Activated CD4-positive, alpha-beta T cell treated with anti-CD3 and anti-CD28 coated beads for 4 hours (primary cell): ENCODE results near the gene KIR3DL1.
"Not testable (repeated sequence)": the region's sequence is repeated elsewhere in the genome, so short reads cannot be mapped to it uniquely, and the experiment has no call there.

Experiments
- DNase-seq, 2 donors: peaks; one replicate each; pipeline ENCODE4 v3.0.0-alpha.2; 2020

The KIR3DL1 gene

DNA sequence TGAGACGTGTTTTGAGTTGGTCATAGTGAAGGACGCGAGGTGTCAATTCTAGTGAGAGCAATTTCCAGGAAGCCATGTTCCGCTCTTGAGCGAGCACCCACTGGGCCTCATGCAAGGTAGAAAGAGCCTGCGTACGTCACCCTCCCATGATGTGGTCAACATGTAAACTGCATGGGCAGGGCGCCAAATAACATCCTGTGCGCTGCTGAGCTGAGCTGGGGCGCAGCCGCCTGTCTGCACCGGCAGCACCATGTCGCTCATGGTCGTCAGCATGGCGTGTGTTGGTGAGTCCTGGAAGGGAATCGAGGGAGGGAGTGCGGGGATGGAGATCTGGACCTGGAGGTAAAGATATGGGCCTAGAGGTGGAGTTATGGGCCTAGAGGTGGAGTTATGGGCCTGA lies at the start of gene KIR3DL1:
TSS of gene KIR3DL1 (plus strand) at position 218 of the 400 bp plus-strand sequence.
- DNase-seq, result not testable (repeated sequence)

DNA sequence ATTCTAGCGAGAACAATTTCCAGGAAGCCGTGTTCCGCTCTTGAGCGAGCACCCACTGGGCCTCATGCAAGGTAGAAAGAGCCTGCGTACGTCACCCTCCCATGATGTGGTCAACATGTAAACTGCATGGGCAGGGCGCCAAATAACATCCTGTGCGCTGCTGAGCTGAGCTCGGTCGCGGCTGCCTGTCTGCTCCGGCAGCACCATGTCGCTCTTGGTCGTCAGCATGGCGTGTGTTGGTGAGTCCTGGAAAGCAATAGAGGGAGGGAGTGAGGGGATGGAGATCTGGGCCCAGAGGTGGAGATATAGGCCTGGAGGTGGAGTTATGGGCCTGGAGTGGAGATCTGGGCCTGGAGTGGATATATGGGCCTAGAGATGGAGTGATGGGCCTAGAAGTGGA lies 46.6 kb upstream of the KIR3DL1 start, which contains the start of gene KIR2DL1:
TSS of gene KIR2DL1 (plus strand) at position 148 of the 400 bp plus-strand sequence. CDS start at position 206, 58 bp downstream.
- DNase-seq, result not testable (repeated sequence)

DNA sequence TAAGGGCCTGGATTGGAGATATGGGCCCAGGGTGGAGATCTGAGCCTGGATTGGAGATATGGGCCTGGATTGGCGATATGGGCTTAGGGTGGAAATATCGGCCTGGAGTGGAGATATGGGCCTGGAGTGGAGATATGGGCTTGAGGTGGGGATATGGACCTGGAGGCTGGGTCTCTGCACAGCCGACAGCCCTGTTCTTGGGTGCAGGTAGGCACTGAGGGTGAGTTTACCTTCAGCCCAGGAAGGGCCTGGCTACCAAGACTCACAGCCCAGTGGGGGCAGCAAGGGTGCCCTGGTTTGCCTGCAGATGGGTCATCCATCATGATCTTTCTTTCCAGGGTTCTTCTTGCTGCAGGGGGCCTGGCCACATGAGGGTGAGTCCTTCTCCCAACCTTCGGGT lies 45.8 kb upstream of the KIR3DL1 start:
- DNase-seq, result not testable (repeated sequence)

DNA sequence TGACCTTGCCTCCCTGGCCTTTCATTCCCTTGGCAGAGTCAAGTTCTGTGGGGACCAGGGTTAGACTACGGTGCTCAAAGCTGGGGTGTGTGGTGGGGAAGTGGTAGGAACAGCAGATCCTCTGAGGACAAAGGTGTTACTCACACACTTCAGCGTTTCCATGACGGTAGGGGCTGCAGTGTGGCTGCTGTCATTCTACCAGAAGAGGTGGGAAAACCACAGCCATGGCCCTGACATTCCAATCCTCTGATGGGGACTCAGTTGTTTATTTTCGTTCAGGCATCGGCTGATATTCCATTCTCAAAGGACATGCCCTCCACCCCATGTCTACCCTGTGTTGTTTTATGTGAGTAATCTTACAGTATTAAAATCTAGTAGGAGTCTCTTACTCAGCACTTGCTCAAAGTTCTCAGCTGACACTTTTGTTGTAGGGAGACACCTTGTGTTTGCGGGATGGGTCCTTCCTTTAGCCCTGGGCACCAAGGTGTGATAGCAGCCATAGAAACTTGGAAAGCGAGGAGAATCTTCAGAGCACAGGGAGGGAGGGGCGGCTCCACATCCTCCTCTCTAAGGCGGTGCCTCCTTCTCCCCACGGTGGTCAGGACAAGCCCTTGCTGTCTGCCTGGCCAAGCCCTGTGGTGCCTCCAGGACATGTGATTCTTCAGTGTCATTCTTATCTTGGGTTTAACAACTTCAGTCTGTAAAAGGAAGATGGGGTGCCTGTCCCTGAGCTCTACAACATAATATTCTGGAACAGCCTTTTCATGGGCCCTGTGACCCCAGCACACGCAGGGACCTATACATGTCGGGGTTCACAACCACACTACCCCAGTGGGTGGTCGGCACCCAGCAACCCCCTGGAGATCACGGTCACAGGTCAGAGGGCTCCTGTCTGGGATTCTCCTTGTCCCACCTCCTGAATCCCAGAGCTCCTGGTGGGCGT lies 45.0 kb upstream of the KIR3DL1 start:
- DNase-seq, result not testable (repeated sequence)

DNA sequence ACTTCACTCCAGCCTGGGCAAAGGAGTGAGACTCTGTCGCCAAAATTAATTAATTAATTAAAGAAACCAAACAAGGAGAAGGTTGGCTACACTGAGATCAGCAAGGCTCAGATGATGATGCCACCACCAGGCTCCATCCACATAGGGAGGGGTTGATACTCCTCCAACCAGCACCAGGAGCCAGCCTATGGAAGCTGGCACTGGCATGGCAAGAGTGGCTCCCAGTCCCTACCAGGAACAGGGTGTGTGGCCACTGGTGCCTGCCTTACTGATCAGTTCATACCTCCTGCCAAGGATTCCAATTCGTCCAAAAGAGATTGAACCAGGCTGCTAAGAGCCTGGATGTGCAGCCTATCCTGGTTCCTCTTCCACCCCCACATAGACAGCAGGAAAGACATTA lies 43.6 kb upstream of the KIR3DL1 start:
- not testable (repeated sequence) for DNase-seq

DNA sequence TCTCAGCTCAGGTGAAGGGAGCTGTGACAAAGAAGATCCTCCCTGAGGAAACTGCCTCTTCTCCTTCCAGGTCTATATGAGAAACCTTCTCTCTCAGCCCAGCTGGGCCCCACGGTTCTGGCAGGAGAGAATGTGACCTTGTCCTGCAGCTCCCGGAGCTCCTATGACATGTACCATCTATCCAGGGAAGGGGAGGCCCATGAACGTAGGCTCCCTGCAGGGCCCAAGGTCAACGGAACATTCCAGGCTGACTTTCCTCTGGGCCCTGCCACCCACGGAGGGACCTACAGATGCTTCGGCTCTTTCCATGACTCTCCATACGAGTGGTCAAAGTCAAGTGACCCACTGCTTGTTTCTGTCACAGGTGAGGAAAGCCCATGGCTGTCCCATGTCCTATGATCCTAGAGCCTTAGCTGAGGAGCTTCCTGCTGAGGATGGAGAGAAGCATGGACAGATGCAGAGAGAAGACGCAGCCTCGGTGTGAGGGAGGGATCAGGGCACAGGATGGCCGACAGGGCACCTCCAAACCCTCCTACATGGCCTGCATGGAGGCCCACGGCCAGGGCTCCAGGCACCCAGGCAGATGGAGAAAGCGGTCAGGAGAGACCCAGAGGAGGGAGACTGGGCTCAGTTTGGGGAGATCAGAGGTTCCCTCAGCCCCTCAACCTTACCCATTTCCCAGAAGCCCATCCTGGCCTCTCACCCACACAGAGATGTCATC lies 41.0 kb upstream of the KIR3DL1 start:
- DNase-seq, result not testable (repeated sequence)

DNA sequence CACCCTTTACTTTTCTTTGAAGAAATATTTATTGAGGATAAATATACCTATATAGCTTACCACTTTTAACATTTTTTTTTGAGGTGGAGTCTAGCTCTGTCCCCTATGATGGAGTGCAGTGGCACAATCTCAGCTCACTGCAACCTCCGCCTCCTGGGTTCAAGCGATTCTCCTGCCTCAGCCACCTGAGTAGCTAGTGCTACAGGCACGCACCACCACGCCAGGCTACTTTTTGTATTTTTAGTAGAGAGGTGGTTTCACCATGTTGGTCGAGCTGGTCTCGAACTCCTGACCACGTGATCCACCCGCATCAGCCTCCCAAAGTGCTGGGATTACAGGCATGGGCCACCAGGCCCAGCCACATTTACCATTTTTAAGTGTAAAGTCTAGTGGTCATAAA lies 40.4 kb upstream of the KIR3DL1 start:
- not testable (repeated sequence) for DNase-seq

DNA sequence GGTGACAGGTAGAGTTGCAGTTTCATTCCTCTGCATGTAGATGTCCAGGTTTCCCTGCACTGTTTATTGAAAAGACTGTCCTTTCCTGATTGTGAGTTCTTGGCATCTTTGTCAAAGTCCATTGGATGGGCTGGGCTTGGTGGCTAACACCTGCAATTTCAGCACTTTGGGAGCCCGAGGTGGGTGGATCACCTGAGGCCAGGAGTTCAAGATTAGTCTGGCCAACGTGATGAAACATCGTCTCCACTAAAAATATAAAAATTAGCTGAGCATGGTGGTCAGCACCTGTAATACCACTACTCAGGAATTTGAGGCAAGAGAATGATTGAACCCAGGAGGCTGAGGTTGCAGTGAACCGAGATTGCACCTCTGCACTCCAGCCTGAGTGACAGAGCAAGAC lies 38.4 kb upstream of the KIR3DL1 start:
- not testable (repeated sequence) for DNase-seq

DNA sequence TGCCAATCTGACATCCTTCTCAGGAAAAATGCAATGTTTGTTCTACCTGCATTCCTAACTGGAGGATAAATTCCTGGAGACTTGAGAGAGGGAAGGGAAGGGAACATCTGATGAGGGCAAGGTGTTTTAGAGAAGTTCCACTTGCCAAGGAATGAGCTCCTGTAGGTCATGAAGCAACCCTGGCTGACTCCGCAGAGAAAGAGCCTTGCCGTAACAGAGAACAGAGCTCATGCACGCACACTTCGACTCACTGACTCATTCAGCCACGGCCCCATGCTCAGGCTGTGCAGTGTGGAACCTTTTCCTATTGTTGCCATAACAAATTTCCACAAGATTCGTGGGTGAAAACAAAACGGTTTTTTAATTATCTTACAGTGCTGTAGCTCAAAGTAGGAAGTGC lies 37.4 kb upstream of the KIR3DL1 start:
- DNase-seq, result not testable (repeated sequence)

DNA sequence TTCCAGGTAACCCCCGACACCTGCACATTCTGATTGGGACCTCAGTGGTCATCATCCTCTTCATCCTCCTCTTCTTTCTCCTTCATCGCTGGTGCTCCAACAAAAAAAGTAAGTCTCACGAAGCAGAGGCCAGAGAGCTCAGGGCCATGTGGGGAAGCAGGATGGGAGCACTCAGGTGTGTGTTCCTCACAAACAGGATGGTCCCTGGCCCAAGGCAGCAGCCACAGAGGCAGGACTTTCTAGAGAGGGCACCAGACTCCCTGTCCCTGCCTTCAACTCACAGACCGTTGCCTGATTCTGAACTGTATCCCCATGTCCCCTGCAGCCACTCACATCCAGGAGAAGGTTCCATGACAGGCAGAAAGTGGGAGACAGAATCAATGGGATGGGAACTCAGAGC lies 33.4 kb upstream of the KIR3DL1 start:
- DNase-seq, result not testable (repeated sequence)

DNA sequence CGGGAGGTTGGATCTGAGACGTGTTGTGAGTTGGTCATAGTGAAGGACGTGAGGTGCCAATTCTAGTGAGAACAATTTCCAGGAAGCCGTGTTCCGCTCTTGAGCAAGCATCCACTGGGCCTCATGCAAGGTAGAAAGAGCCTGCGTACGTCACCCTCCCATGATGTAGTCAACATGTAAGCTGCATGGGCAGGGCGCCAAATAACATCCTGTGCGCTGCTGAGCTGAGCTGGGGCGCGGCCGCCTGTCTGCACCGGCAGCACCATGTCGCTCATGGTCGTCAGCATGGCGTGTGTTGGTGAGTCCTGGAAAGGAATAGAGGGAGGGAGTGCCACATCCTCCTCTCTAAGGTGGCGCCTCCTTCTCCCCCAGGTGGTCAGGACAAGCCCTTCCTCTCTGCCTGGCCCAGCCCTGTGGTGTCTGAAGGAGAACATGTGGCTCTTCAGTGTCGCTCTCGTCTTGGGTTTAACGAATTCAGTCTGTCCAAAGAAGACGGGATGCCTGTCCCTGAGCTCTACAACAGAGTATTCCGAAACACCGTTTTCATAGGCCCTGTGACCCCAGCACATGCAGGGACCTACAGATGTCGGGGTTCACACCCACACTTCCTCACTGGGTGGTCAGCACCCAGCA lies 30.1 kb upstream of the KIR3DL1 start:
- DNase-seq, result not testable (repeated sequence)

DNA sequence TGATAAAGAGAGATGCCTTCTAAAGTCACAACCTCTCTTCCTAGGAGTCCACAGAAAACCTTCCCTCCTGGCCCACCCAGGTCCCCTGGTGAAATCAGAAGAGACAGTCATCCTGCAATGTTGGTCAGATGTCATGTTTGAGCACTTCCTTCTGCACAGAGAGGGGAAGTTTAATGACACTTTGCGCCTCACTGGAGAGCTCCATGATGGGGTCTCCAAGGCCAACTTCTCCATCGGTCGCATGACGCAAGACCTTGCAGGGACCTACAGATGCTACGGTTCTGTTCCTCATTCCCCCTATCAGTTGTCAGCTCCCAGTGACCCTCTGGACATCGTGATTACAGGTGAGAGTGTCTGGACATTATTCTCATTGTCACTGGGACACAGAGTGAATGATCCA lies 28.1 kb upstream of the KIR3DL1 start:
- not testable (repeated sequence) for DNase-seq

DNA sequence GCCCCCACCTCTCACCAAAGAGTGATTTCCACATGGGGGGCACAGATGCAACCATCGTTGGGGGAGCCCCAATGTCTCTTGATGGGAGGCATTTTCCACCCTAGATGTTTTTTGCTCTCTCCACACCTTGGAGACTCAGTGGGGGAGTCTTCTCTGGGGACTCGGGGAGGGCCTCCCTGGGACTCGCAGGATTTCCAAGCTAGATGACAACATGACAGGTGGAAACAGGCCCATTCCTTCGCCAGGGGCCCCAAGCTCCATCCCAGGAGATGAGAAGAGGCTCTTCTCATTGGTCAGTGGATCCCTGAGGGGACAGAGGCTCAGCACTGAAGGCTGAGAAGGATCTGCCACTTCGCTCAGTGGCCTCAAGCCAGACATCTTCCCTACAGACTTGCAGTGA lies 25.6 kb upstream of the KIR3DL1 start:
- no peak for DNase-seq

DNA sequence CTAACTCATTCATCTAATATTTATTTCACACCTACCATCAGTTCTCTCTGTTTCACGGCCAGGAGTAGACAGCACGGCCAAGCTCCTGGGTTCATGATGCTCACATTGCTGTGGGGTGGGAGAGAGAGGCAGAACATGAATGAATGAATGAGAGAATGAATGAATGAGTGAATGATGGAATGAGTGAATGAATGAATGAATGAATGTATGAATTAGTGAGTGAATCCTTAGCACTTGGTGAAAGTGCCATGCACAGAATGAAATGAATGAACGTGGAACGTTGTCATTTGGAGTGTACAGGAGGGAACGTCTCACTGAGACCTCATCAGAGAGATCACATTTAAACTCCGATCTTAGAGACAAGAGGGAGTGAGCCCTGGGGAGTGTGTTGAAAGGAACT lies 24.8 kb upstream of the KIR3DL1 start:
- no peak for DNase-seq

DNA sequence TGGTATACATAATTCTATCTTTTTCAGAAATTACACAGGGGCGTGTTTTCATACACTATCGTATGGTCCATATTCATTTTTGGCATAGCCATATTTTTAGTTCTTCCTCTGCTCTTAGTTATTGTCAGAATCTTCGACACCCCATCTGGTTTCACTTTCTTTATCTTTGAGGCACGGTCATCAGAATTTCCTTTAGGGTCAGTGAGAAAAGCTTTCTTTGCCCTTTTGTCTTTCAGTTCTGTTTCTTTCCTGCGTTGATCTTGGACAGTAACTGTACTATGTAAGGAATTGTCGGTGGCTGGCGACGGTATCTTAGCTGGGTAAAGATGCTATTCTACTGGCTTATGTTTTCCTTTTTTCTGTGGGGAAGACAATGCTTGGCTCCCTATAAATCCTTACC lies 23.5 kb upstream of the KIR3DL1 start:
- DNase-seq, result no peak

DNA sequence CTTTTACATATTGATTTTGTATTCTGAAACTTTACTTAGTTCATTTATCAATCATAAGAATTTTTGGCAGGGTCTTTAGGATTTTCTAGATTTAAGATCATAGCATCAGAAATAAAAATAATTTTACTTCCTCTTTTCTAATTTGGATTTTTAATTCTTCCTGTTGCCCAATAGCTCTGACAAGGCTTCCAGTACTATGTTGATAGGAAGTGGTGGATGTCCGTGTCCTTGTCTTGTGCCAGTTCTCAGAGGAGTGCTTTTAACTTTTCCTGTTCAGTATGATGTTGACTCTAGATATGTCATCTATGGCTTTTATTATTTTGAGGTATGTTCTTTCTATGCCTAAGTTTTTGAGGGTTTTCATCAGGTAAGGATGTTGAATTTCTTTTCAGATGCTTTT lies 20.5 kb upstream of the KIR3DL1 start:
- DNase-seq, result no peak

DNA sequence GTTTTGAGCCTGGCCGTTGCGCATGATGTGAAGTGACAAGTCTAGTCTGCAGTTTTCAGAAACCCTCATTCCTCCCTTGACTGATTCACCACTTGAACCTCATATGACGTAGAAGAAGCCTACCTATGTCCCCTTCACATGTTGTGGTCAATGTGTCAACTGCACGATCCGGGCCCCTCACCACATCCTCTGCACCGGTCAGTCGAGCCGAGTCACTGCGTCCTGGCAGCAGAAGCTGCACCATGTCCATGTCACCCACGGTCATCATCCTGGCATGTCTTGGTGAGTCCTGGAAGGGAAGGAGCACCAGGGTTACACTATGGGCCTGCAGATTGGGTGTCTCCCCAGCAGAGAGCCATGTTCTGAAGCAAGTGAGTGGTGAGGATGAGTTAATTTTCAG lies 12.9 kb upstream of the KIR3DL1 start, which contains the start of gene KIR2DL4:
TSS of gene KIR2DL4 (plus strand) at position 201 of the 400 bp plus-strand sequence. CDS start at position 243, 42 bp downstream.
- no peak for DNase-seq

DNA sequence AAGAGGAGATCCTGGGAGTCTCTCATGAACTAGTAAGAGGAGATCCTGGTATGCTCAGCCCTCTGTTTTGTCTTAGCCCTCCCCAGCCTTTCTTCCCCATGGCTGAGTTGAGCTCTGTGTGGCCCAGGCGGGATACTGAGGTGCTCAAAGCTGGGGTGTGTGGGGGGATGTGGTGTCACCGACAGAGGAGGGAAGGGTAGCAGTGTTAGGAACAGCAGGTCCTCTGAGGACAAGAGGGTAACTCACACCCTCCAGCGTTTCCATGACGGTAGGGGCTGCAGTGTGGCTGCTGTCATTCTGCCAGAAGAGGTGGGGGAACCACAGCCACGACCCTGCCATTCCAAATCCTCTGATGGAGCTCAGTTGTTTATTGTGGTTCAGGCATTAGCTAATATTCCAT lies 12.2 kb upstream of the KIR3DL1 start:
- no peak for DNase-seq

DNA sequence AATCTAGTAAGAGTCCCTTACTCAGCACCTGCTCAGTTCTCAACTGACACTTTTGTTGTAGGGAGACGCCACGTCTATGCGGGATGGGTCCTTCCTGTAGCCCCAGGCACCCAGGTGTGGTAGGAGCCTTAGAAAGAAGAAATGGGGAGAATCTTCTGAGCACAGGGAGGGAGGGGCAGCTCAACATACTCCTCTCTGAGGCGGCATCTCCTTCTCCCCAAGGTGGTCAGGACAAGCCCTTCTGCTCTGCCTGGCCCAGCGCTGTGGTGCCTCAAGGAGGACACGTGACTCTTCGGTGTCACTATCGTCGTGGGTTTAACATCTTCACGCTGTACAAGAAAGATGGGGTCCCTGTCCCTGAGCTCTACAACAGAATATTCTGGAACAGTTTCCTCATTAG lies 11.7 kb upstream of the KIR3DL1 start:
- DNase-seq, result no peak

DNA sequence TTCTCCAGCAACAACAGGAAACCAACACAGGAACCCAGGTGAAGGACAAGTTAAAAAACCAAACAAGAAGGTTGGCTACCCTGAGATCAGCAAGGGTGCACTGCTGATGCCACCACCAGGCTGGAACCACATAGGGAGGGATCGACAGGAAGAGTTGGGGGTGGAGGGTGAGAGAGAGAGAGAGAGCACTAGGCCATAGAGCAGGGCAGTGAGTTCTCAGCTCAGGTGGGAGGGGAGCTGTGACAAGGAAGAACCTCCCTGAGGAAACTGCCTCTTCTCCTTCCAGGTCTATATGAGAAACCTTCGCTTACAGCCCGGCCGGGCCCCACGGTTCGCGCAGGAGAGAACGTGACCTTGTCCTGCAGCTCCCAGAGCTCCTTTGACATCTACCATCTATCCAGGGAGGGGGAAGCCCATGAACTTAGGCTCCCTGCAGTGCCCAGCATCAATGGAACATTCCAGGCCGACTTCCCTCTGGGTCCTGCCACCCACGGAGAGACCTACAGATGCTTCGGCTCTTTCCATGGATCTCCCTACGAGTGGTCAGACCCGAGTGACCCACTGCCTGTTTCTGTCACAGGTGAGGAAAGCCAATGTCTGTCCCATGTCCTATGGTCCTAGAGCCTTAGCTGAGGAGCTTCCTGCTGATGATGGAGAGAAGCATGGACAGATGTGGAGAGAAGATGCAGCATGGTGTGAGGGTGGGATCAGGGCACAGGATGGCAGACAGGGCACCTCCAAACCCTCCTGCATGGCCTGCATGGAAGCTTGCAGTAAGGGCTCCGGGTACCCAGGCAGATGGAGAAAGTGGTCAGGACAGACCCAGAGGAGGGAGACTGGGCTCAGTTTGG lies 10.4 kb upstream of the KIR3DL1 start:
- DNase-seq, result no peak

DNA sequence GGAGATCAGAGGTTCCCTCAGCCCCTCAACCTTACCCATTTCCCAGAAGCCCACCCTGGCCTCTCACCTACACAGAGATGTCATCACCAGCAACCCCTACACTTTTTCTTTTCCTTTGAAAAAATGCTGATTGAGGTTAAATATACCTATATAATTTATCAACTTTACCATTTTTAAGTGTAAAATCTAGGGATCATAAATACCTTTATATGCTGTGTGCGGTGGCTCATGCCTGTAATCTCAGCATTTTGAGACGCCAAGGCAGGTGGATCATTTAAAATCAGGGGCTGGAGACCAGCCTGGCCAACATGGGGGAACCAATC lies 9.8 kb upstream of the KIR3DL1 start:
- DNase-seq, result no peak

DNA sequence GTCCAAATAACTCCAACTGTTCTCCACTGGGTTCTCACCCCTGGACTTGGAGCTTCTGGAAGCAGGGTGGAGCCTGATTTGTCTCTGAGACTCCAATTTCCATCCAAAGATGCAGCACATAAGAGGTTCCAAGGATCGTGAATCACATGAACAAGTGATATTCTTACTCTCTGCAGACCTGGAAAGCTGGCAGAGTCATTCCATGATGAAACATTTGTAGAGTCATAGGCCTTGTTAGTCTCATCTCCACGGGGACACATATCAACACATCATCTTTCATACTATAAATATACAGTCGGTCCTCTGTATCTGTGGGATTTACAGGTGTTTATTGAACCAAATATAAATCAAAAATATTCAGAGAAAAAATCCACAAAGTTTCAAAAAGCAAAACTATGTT lies 1.7 kb upstream of the KIR3DL1 start:
- DNase-seq, result not testable (repeated sequence)
